GM06990 (cell line): Measurements from ENCODE around the gene PSMC2.
A peak's percentile ranks its signal among the peaks of the same experiment; 100 is the strongest.

Experiments used
- DNase-seq: peaks from one replicate; pipeline ENCODE4 v3.0.0-alpha.2; 2011; ENCODE audit not compliant: insufficient read length; ENCODE audit errors: extremely low read depth
- H3K27me3 ChIP-seq: replicated peaks from 2 replicates; pipeline ENCODE4 v1.6.0; 2011; ENCODE audit warnings: low read length; ENCODE audit not compliant: control insufficient read depth, insufficient read depth
- H3K36me3 ChIP-seq: 2 replicates; pipeline ENCODE4 v1.5.1; 2011; ENCODE audit warnings: low read length; ENCODE audit not compliant: control insufficient read depth, insufficient read depth
- H3K4me3 ChIP-seq: replicated peaks from 2 replicates; pipeline ENCODE4 v1.5.1; 2011; ENCODE audit warnings: low read depth, mild to moderate bottlenecking, control low read depth, low read length
- CTCF ChIP-seq: IDR thresholded peaks from 2 replicates; pipeline ENCODE4 v1.5.1; 2011; ENCODE audit warnings: low read length, control low read depth, mild to moderate bottlenecking, inconsistent platforms; ENCODE audit not compliant: insufficient read depth, poor library complexity, severe bottlenecking

The PSMC2 gene

GRCh38 chr7:103348959-103349358 lies 1.5 kb downstream of the PSMC2 start:
- Histone ChIP-seq H3K36me3 (peaks cover 2% of the 10 kb centered on the region), H3K4me3 (peak overlapping the region; percentile 96), H3K27me3 (no peaks in the 10 kb centered on the region)
- TF ChIP-seq CTCF: no peak
- no peak for DNase-seq

GRCh38 chr7:103349805-103350204 lies 2.4 kb downstream of the PSMC2 start:
- peak overlapping the region; percentile 96 for H3K4me3 ChIP-seq
- no peak for TF ChIP-seq CTCF
- H3K36me3 ChIP-seq: peaks cover 2% of the 10 kb centered on the region
- DNase-seq: no peak
- no peaks in the 10 kb centered on the region for H3K27me3 ChIP-seq

GRCh38 chr7:103369432-103369831 lies 22.0 kb downstream of the PSMC2 start:
- TF ChIP-seq CTCF: no peak
- Histone ChIP-seq H3K4me3 (no peak overlapping the region), H3K36me3 (peaks cover 8% of the 10 kb centered on the region), H3K27me3 (no peaks in the 10 kb centered on the region)
- no peak for DNase-seq

- no peak for TF ChIP-seq CTCF
- DNase-seq: no peak
- H3K27me3 ChIP-seq: no peaks in the 10 kb centered on the region
- no peaks in the 10 kb centered on the region for H3K36me3 ChIP-seq
- no peak overlapping the region for H3K4me3 ChIP-seq
These were observed 26.6 kb downstream of the PSMC2 start for GRCh38 chr7:103373866-103374643.

GRCh38 chr7:103379270-103379975 lies 32.0 kb downstream of the PSMC2 start:
- TF ChIP-seq CTCF: no peak
- no peak overlapping the region for H3K4me3 ChIP-seq
- DNase-seq: no peak
- H3K27me3 ChIP-seq: no peaks in the 10 kb centered on the region
- no peaks in the 10 kb centered on the region for H3K36me3 ChIP-seq
